Testis (tissue), 2 donors: ENCODE data around the gene COL12A1.

Source experiments
- CTCF ChIP-seq, 3 experiments: fragments of 450-650 bp in 2 of 3; fragments of 200-600 bp in 1 of 3; sonication (generic) in 1 of 3; IDR thresholded peaks; one replicate each; pipeline ENCODE4 v1.5.1; 2016 to 2019; ENCODE audit warnings: antibody characterized with exemption in 3 of 3, mild to moderate bottlenecking in 2 of 3, moderate library complexity in 1 of 3
- POLR2A ChIP-seq: fragments of 450-650 bp; IDR thresholded peaks from one replicate; pipeline ENCODE4 v1.6.1; 2017; ENCODE audit warnings: antibody characterized with exemption, mild to moderate bottlenecking, moderate library complexity

- peak; percentile 16 to 59 (median 51) for TF ChIP-seq CTCF (IDR thresholded peaks at IDR 0.05)
- TF ChIP-seq POLR2A, result no peak
Observed at GRCh38 chr6:75230484-75231325, 24.9 kb upstream of the COL12A1 start.
